HG02571 (cell line): ENCODE measurements around the gene MAP2.
"Not testable (repeated sequence)": the region's sequence is repeated elsewhere in the genome, so short reads cannot be mapped to it uniquely, and the experiment has no call there.

Experiments used
- ATAC-seq: cut with Tn5 transposase; IDR thresholded peaks from one replicate; pipeline ENCODE4 v1.9.1; 2021; ENCODE audit warnings: mild to moderate bottlenecking, moderate library complexity; ENCODE audit not compliant: unreplicated experiment

Gene MAP2

DNA sequence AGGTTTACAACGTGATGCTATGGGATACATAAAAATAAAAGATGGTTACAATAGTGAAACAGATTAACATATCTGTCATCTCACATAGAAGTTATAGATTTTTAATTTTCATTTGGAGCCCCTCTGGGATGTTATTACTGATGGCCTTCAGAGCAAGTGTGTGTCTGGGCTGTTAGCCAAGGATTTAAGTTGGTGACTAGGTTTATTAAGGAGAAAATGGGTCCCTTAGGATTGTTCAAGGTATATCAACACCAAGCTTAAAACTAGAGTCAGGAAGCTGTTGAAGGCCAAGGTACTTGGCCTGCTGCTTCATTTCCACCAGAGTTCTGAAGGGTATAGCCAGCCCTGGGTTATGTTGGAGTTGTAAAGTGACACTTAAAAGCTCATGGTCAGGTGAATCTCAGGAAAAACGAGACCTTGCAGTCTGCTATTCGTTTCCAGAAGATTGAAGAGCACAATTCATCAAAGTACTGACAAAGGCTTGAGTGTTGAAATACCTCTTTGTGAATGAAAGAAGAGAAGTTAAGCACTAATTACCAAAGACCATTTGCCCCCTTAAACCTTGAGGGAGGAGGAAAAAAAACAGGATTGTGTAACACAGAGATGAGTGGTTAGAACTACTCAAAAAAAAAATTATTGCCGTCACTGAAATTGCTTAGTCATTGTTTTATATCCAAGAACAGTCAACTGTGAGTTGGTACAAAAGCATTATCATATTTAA, 48.4 kb downstream of the MAP2 start:
- ATAC-seq: no peak

DNA sequence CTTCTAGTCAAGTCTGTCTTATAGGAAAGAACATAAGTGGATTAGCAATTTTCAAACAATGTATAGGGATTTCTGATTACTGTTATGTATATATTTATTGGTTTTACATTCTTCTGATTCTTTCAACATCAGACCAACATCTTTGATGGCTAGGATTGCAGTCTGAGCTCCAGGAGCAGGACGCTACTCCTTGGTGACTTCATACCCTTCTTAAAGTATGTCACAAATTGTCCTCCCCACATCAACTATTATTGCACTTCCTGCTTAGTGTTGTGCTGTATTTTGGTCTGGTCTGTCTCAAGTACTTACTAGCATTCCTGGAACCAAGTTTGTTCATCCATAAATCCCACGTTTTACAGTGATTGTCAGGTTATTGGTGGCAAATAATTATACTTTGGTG, 49.0 kb downstream of the MAP2 start:
- ATAC-seq: no peak

- no peak for ATAC-seq
Measured at GRCh38 chr2:209473930-209474419, 50.1 kb downstream of the MAP2 start.

- no peak for ATAC-seq
Measured at GRCh38 chr2:209474960-209475359, 51.1 kb downstream of the MAP2 start.

DNA sequence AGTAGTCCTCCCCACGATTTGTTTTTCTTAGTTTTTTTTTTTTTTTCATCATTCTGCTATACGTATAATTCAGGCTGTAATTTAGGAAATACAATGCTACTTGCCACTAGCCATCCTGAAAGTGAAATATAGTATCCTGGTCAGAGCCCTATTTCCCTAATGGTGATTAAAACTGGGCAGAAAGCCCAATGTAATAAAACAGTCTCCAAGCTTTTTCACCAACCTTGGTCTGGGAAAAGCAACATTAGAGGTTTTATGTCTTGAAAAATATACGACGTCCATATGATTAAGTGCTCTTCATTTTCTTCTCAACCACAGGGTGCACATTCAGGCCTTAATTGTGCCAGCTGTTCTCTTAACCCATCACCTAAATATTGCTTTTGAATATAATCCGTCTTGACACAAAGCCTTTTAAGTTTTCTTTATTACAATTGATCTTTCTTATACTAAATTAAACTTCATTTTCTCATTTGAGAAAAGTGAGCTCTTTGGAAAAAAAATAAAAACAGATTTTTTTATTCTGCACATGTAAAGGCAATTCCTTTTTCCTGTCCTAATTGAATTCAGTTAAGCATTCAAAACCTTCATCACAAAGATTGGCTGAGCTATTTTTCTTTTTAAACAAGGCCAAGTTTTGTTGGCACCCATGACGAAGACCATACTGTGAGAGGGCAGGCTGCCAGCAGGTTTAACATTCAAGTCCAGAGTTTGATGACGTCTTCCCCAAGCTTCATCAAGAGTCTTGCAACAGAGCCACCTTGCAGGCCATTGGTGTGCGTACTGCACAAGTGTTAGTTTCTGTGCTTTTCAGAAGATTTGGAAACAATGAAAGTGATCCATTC, 52.7 kb downstream of the MAP2 start:
- ATAC-seq: no peak

DNA sequence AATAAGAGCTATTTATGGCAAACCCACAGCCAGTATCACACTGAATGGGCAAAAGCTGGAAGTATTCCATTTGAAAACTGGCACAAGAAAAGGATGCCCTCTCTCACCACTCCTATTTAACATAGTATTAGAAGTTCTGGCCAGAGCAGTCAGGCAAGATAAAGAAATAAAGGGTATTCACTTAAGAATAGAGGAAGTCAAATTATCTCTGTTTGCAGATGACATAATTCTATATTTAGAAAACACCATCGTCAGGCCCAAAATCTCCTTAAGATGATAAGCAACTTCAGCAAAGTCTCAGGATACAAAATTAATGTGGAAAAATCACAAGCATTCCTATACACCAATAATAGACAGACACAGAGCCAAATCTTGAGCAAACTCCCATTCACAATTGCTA, 68.4 kb downstream of the MAP2 start:
- ATAC-seq: not testable (repeated sequence)

DNA sequence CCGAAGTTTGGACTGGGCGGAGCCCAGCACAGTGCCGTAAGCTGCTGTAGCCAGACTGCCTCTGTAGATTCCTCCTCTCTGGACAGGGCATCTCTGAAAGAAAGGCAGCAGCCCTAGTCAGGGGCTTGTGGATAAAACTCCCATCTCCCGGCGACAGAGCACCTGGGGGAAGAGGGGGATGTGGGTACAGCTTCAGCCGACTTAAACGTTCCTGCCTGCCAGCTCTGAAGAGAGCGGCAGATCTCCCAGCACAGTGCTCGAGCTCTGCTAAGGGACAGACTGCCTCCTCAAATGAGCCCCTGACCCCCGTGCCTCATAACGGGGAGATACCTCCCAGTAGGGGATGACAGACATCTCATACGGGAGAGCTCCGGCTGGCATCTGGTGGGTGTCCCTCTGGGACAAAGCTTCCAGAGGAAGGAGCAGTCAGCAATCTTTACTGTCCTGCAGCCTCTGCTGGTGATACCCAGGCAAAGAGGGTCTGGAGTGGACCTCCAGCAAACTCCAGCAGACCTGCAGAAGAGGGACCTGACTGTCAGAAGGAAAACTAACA, 71.3 kb downstream of the MAP2 start:
- not testable (repeated sequence) for ATAC-seq

DNA sequence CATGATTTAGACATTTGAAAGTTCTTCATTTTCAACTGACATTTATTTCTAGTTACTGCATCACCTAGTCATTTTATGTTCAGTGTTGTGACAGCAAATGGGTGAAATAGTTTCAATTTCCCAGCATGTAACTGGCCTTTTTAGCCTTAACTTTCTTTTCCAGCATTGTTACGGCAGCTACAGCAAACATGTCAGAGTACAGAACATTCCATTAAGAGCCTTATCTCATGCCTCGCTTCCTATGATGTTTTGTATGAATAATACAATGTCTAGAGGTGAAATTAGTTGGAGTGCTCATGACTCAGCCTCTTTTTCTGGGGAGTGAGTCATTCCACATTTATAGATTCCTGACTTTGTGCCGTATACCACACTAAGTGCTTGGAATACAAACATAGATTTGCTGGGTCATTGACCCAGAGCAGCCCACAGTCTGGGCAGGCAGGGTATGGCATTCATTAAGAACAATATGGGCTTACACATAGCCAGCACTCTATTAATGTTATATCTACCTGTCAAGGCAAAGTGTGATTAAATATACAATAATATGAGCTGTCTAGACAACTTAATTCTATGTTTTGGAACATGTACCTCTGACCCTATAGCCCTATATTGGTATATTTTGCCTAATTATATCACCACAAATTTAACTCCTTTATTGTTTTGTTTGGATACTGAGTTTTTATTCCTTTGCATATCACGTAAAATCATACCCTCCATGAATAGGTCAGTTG, 72.2 kb downstream of the MAP2 start:
- ATAC-seq: no peak

- ATAC-seq: no peak
Measured at GRCh38 chr2:209496586-209496982, 72.7 kb downstream of the MAP2 start.

- no peak for ATAC-seq
Measured at GRCh38 chr2:209498614-209499013, 74.8 kb downstream of the MAP2 start.

DNA sequence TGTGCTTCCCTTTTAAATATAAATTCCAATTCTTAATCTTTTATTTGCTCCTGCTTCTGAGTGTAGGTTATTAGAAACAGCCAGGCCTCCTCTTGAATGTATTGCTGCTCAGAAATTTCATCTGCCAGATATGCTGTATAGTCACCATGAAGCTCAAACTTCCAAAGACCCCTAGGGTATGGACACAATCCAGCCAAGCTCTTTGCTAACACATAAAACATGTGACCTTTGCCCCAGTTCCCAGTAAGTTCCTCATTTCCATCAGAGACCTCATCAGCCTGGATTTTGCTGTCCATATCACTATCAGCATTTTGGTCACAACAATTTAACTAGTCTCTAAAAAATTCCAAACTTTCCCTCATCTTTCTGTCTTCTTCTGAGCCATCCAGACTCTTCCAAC, 75.2 kb downstream of the MAP2 start:
- no peak for ATAC-seq

DNA sequence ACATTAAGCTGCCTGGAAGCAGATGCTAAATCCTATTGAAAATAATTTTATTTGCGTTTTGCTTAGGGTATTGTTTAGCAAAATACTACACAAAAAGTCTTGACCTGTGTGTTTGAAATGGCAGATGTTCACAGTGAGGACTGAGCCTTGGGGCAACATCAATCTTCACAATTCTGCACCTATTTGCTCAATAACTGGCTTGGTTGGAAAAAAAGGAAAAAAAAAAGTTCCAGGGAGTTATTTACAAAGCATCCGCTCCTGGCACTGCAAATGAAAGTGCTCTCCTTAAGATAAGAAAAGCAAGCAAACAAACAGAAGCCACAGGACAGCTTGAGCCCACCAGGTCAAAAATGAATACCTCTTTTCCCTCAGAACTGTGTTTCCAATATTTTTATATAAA, 77.7 kb downstream of the MAP2 start:
- no peak for ATAC-seq

DNA sequence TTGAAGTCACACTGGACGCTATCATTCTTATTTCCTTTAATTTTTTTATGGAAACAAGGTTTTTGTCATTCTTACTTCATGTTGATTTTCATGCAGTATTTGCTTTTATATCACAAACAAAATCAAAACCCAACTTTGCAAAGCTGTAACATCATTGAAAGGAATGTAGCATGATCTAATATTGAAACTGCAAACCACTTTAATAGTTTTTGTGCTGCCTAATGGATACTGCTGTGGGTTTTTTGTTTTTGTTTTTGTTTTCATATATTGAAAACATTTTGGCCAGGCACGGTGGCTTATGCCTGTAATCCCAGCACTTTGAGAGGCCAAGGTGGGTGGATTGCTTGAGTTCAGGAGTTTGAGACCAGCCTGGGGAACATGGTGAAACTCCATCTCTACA, 81.6 kb downstream of the MAP2 start:
- ATAC-seq: no peak

- no peak for ATAC-seq
Measured at GRCh38 chr2:209508255-209508654, 84.4 kb downstream of the MAP2 start.

DNA sequence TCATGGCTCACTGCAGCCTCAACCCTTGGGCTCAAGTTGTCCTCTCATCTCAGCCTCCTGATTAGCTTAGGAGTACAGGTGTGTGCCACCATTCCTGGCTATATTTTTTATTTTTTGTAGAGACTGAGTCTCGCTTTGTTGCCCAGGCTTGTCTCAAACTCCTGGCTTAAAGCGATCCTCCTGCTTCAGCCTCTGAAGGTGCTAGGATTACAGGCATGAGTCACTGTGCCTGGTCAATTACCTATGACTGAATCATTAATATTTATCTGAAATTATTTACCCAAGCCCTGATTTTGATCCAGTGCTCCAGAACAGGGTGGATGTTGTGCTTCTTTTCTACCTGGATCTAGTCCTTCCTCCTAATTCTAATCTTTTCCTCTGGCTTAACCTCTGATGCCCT, 87.8 kb downstream of the MAP2 start:
- ATAC-seq: no peak

DNA sequence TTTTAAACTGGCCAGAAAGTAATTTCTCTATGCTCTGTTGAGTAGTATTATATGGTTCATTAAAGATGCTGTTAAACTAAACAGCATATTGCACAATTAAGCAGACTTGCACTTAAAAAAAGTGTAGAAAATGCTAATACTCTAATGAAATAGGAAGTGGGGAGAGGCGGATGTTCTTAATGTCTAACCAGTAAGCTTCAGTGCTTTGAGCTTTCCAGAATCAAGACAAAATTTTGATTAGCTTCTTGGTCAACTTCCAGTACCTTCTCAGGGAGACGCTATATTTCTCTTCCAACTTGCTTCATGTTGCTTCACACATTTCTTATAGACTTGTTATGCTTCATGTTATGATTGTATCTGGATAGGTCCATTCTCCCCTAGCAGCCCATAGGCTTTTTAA, 89.1 kb downstream of the MAP2 start:
- no peak for ATAC-seq

- ATAC-seq: no peak
Measured at GRCh38 chr2:209517436-209517835, 93.6 kb downstream of the MAP2 start.

DNA sequence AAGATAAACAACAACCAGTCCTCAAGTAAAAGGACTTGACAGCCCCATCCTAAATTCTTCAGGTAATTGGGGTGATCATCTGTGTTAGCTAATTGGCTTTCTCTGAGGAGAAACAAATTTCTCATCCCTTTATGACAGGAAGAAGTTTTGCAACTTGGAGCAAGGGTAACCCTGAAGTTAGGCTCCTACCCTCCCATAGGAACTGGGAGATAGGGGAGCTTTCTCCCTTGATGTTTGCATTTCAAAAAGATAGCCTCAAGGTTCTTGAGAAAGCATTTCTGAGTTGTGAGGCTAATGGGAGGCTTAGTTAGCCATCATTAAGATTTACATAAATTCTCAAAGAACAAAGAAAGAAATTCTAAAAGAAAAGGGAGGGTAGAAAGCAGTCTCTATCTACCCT, 95.4 kb downstream of the MAP2 start:
- no peak for ATAC-seq

- no peak for ATAC-seq
Measured at GRCh38 chr2:209519906-209520305, 96.1 kb downstream of the MAP2 start.

GRCh38 chr2:209523041-209523740, 99.3 kb downstream of the MAP2 start:
- no peak for ATAC-seq

GRCh38 chr2:209523867-209524266, 100.0 kb downstream of the MAP2 start:
- no peak for ATAC-seq
